Kidney (tissue), 14 donors: ENCODE results near the gene STMP1. TPM values are rescaled to one million over a fixed set of nuclear protein-coding genes. Genes with fewer than 3 reads are reported as not detected.

Experiments used
- DNase-seq, 5 donors: peaks; one replicate each; pipeline ENCODE4 v3.0.0-alpha.2; 2013 to 2020
- FAIRE-seq: peaks from 2 replicates; lab custom pipeline; 2012; peaks lifted over from hg19 to GRCh38; lab: Jason Lieb, UNC
- H3K27ac ChIP-seq, 2 donors: one replicate each; pipeline ENCODE4 v1.7.0; 2013; ENCODE audit warnings: low read depth in 2 of 2, low read length in 2 of 2, inconsistent platforms in 1 of 2
- H3K27me3 ChIP-seq: one replicate; pipeline ENCODE4 v1.7.1; 2013; ENCODE audit warnings: low read length, inconsistent platforms; ENCODE audit not compliant: control insufficient read depth, insufficient read depth
- H3K36me3 ChIP-seq, 3 donors: one replicate each; pipeline versions ENCODE4 v1.7.0 to v1.7.1; 2013; ENCODE audit warnings: low read length in 3 of 3, control low read depth in 1 of 3, inconsistent platforms in 1 of 3; ENCODE audit not compliant: insufficient read depth in 3 of 3, control insufficient read depth in 2 of 3
- H3K4me1 ChIP-seq, 3 donors: one replicate each; pipeline versions ENCODE4 v1.7.0 to v1.7.1; 2013; ENCODE audit warnings: low read length in 3 of 3, inconsistent platforms in 1 of 3, low read depth in 1 of 3; ENCODE audit not compliant: control insufficient read depth in 2 of 3, insufficient read depth in 2 of 3
- H3K4me3 ChIP-seq, 3 donors: one replicate each; pipeline versions ENCODE4 v1.7.0 to v1.8.1; 2013; ENCODE audit warnings: low read length in 3 of 3, control low read depth in 1 of 3, inconsistent platforms in 1 of 3
- H3K9ac ChIP-seq, 3 donors: one replicate each; pipeline versions ENCODE4 v1.7.0 to v1.7.1; 2013; ENCODE audit warnings: low read length in 3 of 3, control low read depth in 1 of 3, inconsistent platforms in 1 of 3
- H3K9me3 ChIP-seq, 3 donors: one replicate each; pipeline versions ENCODE4 v1.7.0 to v1.7.1; 2013; ENCODE audit warnings: low read length in 3 of 3, control low read depth in 1 of 3, inconsistent platforms in 1 of 3; ENCODE audit not compliant: control insufficient read depth in 2 of 3, insufficient read depth in 1 of 3
- intact Hi-C: fragments of 100-400 bp; cut with DNase I; formaldehyde crosslinking; loops from one replicate; pipeline ENCODE4 v1.11.1; 2022
- polyA plus RNA-seq: library from polyadenylated mRNA; stranded (reverse); fragments of 350-450 nt; fragmentation: Illumina TruSeq; extraction: RNeasy Lipid Tissue Mini Kit (QIAGEN cat#74804); gene quantifications from one replicate; pipeline ENCODE4 v1.2.3, GENCODE V29; 2014; ENCODE audit warnings: low read depth, low replicate concordance; ENCODE audit not compliant: insufficient read depth
- total RNA-seq: library from RNA; stranded (reverse); fragmentation: NEBNext Ultra II Directional; extraction: Animal tissue kit (Norgen Biotek cat#: 25700); gene quantifications from one replicate; pipeline ENCODE4 v1.2.1, GENCODE V29; 2021
- TF ChIP-seq, protein P1 (sequence below): IDR thresholded peaks from 3 replicates; pipeline ENCODE4 v1.5.1; 2012; ENCODE audit warnings: mild to moderate bottlenecking, moderate library complexity, borderline replicate concordance; ENCODE audit not compliant: insufficient read depth; ENCODE audit errors: extremely low read depth
- donor health status: control.
- donor health status: control.
- donor health status: control.
- donor health status: control.
- donor health status: control.
- donor health status: DM: yes; HTN: yes; CAD: no.
- donor health status: Normal renal cell carcinoma (clear cell type).

The STMP1 gene
- total and polyA plus RNA-seq, 2 donors from 2014 or later = 35.8 to 40.8 TPM

DNA sequence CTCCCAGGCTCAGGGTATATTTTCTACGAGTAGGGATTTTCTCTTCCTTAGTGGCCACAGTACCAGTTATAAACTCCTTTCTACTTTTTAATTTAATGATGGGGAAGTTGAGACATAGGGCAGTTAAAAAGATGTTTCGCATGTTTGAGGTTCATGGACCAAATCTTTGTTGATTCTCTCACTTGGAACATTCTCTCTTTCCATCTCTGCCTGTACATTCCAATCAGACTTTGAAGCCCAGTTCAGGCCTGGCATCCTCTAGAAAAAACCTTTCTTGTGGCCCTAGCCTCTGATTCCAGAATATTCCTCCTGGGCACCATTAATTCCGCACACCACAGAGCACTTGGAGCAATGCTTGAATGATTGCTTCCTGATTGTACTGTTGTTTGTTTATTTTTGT lies 47.2 kb downstream of the STMP1 start:
- no peak overlapping the region for H3K27ac ChIP-seq
- H3K4me3 ChIP-seq = no peak overlapping the region
- H3K36me3 ChIP-seq = no peaks in the 10 kb centered on the region
- TF ChIP-seq, protein P1, sequence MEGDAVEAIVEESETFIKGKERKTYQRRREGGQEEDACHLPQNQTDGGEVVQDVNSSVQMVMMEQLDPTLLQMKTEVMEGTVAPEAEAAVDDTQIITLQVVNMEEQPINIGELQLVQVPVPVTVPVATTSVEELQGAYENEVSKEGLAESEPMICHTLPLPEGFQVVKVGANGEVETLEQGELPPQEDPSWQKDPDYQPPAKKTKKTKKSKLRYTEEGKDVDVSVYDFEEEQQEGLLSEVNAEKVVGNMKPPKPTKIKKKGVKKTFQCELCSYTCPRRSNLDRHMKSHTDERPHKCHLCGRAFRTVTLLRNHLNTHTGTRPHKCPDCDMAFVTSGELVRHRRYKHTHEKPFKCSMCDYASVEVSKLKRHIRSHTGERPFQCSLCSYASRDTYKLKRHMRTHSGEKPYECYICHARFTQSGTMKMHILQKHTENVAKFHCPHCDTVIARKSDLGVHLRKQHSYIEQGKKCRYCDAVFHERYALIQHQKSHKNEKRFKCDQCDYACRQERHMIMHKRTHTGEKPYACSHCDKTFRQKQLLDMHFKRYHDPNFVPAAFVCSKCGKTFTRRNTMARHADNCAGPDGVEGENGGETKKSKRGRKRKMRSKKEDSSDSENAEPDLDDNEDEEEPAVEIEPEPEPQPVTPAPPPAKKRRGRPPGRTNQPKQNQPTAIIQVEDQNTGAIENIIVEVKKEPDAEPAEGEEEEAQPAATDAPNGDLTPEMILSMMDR = no peak
- intact Hi-C loops = no loop called here
- no peaks in the 10 kb centered on the region for H3K9me3 ChIP-seq
- DNase-seq (peak in 1 of 5 donors; percentile 8), FAIRE-seq (no peak)
- H3K27me3 ChIP-seq = no peaks in the 10 kb centered on the region
- no peak overlapping the region for H3K9ac ChIP-seq
- peaks cover 0 to 4% (median 0%) of the 10 kb centered on the region in 3 donors for H3K4me1 ChIP-seq

GRCh38 chr7:135710417-135711138 lies 48.3 kb downstream of the STMP1 start:
- no peak overlapping the region for H3K9ac ChIP-seq
- peak overlapping the region in 2 of 3 donors; percentile 47 to 50 for H3K4me3 ChIP-seq
- TF ChIP-seq, protein P1 = peak; percentile 34
- H3K27me3 ChIP-seq = no peaks in the 10 kb centered on the region
- peaks cover 0 to 4% (median 0%) of the 10 kb centered on the region in 3 donors for H3K4me1 ChIP-seq
- H3K9me3 ChIP-seq = no peaks in the 10 kb centered on the region
- H3K27ac ChIP-seq = no peak overlapping the region
- intact Hi-C loops = no loop called here
- H3K36me3 ChIP-seq = no peaks in the 10 kb centered on the region
- DNase-seq = peak in 3 of 5 donors; percentile 24 to 48 (median 37)
- FAIRE-seq = no peak

DNA sequence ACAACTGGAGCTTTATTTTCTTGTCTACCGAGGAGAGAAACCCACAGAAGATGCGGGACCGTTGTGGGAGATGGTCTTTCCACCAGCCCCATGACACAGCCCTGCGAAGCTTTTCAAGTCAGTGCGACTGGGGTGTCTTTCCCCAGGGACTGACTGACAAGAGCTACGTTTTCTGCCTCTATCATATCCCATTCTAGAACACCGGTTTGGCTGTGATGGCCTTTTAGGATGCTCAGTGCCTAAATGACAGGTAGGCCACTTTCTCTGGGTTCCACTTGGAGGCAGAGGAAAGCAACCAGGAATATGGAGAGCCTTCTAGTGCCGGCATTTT lies 48.8 kb downstream of the STMP1 start:
- Histone ChIP-seq H3K9me3 (no peaks in the 10 kb centered on the region), H3K27ac (no peak overlapping the region), H3K4me1 (peaks cover 0 to 4% (median 0%) of the 10 kb centered on the region in 3 donors), H3K4me3 (no peak overlapping the region), H3K36me3 (no peaks in the 10 kb centered on the region), H3K27me3 (no peaks in the 10 kb centered on the region), H3K9ac (no peak overlapping the region)
- FAIRE-seq (no peak), DNase-seq (no peak)
- intact Hi-C loops = no loop called here
- TF ChIP-seq, protein P1 = no peak
